ENCODE results near the gene KCTD5.

DNA sequence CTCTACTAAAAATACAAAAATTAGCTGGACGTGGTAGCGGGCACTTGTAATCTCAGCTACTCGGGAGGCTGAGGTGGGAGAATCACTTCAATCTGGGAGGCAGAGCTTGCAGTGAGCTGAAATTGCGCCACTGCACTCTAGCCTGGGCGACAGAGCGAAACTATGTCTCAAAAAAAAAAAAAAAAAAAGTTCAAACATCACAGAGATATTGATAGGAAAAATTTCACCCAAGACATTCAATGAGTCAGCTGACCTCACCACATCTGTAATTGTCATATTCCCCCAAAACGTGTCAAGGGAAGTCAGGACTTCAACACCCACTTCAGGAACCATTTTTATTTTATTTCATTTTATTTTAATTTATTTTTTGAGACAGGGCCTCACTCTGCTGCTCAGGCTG lies 45.7 kb downstream of the KCTD5 start:
- no peak for TF ChIP-seq POLR2AphosphoS5 (IDR thresholded peaks at IDR 0.05; ENCODE audit: low read depth, low read length)
- no peak for TF ChIP-seq POLR2A (IDR thresholded peaks at IDR 0.05; ENCODE audit: low read depth, low read length)
- TF ChIP-seq TAF1 (IDR thresholded peaks at IDR 0.05; ENCODE audit: borderline replicate concordance, low read depth, low read length) = no peak

Measured in GM12892 (cell line).